Endothelial cell of hepatic sinusoid (primary cell): ENCODE data around the gene MAGEL2.
"Not testable (repeated sequence)": the region's sequence is repeated elsewhere in the genome, so short reads cannot be mapped to it uniquely, and the experiment has no call there.

Experiments used
- in situ Hi-C: cut with HindIII; loops from 2 replicates; pipeline ENCODE4 v1.10.0; 2017; ENCODE audit warnings: low sequenced_read_pairs

MAGEL2 gene

GRCh38 chr15:23616536-23616935 is 31.1 kb downstream of the MAGEL2 start:
- in situ Hi-C loops, result no loop called here

- in situ Hi-C loops, result no loop called here
These were observed 41.4 kb downstream of the MAGEL2 start for GRCh38 chr15:23606226-23606625.

GRCh38 chr15:23602124-23602523 is 45.5 kb downstream of the MAGEL2 start:
- in situ Hi-C loops, result no loop called here

GRCh38 chr15:23599053-23599452 is 48.6 kb downstream of the MAGEL2 start:
- in situ Hi-C loops, result no loop called here

- in situ Hi-C loops, result not testable (repeated sequence)
These were observed 50.4 kb downstream of the MAGEL2 start for GRCh38 chr15:23597278-23597677.

GRCh38 chr15:23596736-23597135 is 50.9 kb downstream of the MAGEL2 start:
- in situ Hi-C loops, result no loop called here

- in situ Hi-C loops, result no loop called here
These were observed 52.3 kb downstream of the MAGEL2 start for GRCh38 chr15:23595368-23595767.

GRCh38 chr15:23594252-23594770 is 53.4 kb downstream of the MAGEL2 start:
- in situ Hi-C loops, result no loop called here
